Cardiac septum (tissue), 1 donor: ENCODE data around the gene MTG1. TPM values are rescaled to one million over a fixed set of nuclear protein-coding genes. Genes with fewer than 3 reads are reported as not detected.
"Not testable (repeated sequence)": the region's sequence is repeated elsewhere in the genome, so short reads cannot be mapped to it uniquely, and the experiment has no call there.

Source experiments
- DNase-seq: peaks from one replicate; pipeline ENCODE4 v3.0.0-alpha.2; 2020; ENCODE audit warnings: low spot score
- intact Hi-C: fragments of 100-400 bp; cut with DNase I; formaldehyde crosslinking; loops from one replicate; pipeline ENCODE4 v1.14.0; 2022
- total RNA-seq: library from RNA; stranded (reverse); fragmentation: NEBNext Ultra II Directional; extraction: Animal tissue kit (Norgen Biotek cat#: 25700); gene quantifications from one replicate; pipeline ENCODE4 v1.2.1, GENCODE V29; 2021
- donor health status: DM: no; HTN: no; CAD: no.

MTG1 gene
- total RNA-seq, 1 donor from 2014 or later, result 21.6 TPM

DNA sequence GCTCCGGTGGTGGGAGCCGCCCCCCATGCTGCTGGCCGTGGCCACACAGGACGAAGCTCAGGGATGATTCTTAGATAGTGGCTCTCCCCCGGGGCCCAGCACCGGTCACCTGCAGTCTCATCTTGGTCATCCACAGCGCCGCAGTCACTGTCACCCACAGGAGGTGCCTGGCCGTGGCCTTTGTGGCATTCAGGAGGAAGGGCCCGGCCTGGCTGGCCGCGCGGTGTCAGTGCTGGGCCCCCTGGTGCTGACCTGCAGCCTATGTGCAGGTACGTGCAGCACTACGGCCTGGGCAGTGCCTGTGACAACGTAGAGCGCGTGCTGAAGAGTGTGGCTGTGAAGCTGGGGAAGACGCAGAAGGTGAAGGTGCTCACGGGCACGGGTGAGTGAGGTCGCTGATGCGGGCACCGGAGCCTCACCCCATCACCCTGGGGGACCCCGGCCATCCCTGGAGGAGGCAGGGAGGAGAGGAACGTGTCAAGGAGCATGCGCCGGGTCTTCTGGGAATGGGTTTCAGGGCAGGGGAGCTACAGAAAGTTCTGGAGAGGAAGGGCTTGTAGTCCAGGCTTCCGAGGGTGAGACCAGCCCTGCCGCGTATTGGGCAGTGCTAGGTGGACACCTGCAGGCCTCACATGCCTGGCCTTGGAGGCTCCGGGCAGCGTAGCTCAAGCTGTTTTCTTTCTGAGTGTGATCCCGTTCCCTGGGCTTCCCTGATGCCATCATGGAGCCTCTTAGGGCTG is 25.4 kb downstream of the MTG1 start:
- intact Hi-C loops, result no loop called here
- DNase-seq, result no peak

DNA sequence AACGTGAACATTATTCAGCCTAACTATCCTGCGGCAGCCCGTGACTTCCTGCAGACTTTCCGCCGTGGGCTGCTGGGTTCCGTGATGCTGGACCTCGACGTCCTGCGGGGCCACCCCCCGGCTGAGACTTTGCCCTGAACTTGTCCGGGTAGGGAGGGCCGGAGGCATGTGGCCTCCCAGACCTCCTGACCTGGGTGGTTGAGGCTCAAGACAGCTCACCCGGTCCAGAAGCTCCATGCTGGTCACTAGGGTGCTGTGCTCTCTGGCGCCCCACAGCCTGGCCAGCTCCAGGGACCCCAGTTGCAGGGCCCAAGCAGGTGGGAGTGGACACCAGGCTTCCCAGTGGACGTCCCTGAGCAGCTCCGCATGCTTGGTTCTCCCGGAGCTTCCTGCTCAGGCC is 26.1 kb downstream of the MTG1 start:
- intact Hi-C loops, result no loop called here
- DNase-seq, result no peak

DNA sequence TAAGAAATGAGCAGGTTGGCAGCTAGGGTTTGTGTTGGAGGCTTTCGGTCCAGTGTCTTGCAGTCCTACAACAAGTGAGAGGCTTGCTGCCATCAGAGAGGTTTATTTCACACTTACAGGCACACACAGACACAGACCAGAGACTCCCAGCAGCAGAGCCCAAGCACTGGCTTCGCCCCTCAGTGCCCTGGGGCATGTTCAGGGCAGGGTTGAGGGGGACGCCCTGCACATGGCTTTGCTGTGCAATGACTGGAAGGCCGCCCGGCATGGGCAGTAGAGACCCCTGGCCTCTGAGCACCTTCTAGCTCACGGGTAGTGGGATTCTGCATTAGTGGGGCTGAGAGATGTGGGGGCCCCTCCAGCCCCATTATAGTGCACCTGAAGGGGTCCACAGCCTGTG is 26.6 kb downstream of the MTG1 start:
- intact Hi-C loops, result no loop called here
- DNase-seq, result no peak

DNA sequence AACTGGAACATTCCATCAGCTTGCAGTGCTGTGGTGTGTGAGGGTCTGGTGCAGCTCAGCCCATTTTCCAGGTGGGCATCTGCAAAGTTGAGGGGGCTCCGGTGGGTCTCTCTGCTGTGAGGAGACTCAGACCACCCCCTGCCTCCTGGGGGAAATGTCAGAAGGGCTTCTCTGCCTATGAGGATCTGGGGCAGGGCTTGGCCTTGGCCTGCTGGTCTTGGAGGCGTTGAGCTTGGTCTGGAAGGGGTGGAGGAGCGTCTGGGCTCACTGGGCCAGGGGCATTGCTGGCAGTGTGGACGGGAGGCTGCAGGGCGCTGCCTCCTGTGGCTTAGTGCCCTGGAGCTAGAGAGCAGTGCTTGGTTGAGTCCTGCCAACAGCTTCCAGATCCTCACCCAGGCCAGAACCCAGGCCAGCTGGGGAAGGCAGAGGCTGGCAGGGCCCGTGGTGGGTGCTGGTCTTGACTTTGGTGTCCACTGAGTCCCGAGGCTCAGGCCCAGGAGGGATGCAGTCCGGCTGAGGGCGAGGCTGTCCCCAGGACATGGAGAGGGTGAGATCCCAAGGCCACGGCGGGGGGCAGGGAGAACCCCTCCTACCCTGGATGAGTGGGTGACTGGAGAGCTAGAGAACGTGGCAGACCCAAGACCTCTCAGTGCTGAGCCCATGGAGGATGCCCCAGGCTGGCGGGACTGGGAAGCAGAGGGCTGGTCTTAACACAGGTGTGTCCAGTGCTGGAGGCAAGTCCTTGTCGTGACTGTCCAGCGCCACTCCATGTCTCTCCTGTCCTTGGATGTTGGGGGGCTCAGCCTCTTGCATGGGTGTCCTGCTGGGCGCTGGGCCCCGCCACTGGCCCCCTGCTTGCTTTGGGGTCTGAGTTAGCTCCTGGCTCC is 27.6 kb downstream of the MTG1 start:
- no peak for DNase-seq
- intact Hi-C loops, result no loop called here

DNA sequence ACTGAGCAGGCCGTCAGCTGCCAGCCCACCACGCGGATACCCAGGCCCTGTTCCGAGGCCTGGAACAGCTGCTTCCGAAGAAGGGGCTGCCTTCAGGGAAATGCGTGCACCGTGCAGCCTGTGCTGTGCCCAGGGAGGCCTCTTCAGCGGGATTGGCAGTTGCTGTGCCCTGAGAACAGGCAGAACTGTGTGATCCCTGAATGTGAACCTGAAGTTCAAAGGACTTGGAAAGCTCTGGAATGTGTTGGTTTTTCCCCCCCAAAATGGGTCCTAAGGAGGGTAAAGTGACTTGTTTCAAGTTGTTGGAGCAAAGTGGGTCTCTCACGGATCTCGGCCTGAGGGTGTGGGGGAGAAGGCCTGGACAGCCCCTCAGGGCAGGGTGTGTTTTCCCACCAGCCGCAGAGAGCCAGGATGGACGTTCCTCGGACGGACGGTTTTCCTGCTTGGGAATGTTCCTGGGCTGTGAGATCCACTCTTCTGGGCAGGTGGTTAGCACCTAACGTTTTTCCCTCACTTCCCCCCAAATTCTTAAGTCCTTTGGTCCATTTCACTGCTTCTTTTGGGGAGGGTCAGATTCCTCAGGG is 28.4 kb downstream of the MTG1 start:
- intact Hi-C loops, result no loop called here
- DNase-seq, result no peak

DNA sequence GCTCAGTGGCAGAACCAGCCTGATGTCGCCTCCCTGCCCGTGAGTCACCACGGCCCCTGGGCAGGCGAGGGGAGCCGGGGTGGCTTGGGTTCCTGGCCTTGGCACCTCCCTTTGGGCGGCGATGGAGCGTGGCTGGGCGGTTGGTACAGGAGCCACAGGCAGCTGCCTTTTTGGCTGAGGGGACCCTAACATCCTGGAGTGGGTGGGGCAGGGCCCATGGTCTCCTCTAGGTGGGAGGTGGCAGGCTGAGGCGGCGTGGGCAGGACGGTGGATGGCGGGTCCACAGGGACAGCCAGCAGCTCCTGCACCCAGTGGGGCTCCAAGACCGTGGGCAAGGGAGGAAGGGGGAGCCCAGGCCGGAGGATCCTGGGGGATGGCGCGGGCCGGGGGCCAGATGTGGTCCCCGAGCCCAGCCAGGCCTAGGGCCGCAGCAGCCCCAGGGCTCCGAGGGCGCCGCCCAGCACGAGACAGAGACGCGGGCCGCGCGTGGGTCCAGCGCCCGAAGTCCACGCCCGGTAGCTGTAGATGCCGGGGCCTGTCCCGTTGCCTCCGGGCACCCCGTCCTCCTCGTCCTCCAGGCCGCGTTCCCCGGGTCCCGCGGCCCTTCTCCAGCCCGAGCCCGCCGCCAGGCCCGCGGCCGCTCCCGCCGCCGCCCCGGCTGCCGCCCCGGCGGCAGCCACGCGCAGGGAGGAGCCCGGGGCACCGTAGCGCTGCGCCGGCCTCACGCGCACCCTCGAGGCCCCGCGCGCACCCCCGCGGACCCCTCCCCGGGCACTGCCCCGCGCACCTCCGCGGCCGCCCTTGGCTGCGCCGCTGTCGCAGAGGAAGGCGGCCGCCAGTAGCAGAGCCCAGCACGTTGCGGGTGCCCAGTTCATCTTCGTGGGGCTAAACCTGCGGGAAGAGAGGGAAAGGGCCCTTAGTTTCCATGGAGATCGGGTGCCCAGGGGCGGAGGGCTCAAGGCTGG is 29.1 kb downstream of the MTG1 start:
- intact Hi-C loops, result no loop called here
- DNase-seq, result no peak

DNA sequence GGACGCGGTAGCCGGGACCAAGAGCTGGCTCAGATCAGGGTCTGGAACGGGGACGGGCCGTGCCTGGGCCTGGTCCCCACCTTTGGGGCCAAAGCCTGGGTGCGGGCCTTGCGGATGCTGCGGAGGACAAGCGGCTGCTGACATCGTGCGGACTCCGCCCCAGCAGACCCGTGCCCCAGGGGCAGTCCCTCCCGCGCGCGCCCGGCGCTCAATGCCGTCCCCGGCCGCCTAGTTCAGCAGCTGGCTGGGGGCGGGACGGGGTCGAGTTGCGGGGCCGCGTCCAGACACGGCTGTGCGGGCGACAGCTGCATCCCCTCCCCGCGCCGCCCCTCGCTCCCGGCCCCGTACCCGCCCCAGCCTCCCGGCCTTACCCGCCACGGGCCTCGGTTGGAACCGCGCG is 30.1 kb downstream of the MTG1 start:
- DNase-seq, intact Hi-C loops: not testable (repeated sequence)

DNA sequence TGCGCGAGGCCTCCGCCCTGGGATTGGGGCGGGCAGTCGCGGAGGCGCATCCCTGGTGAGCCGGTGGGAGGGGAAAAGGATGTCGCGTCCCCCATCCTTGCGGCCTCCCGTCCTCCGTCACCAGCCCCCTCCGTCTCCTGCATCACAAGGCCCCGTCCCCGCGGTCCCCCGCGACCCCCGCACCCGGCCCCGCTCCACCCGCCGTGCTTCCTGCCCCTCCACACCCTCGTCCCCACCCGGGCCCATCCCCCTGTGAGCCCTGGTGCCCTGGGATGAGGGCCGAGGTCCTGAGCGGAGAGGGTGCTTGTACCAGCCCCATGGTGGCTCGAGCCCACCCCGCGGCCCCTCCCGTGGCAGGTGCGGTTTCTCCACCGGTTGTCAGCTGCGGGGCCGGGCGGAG is 30.6 kb downstream of the MTG1 start, which contains the start of gene SPRN:
TSS of gene SPRN (minus strand) at position 25 of the 400 bp plus-strand sequence. CDS start 944 bp downstream, outside the sequence.
- DNase-seq, intact Hi-C loops: not testable (repeated sequence)

DNA sequence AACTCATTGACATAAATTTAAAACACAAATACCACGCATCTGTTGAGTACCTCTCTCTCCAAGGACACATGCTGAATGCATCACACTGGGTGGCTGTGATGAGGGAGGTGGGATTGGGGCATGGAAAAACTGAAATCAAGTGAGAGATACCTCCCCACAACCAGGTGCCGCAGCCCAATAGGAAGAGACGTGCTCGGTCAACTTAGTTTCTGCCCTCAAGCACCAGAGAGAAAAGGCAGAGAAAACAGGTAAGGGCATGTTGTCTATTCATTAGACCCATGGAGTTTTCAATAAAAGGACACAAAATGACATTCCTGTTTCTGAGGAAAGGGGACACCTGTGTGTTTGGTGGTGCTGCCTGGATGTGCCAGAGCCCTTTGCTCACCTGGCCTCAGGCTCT is 35.6 kb downstream of the MTG1 start:
- intact Hi-C loops, DNase-seq: not testable (repeated sequence)

DNA sequence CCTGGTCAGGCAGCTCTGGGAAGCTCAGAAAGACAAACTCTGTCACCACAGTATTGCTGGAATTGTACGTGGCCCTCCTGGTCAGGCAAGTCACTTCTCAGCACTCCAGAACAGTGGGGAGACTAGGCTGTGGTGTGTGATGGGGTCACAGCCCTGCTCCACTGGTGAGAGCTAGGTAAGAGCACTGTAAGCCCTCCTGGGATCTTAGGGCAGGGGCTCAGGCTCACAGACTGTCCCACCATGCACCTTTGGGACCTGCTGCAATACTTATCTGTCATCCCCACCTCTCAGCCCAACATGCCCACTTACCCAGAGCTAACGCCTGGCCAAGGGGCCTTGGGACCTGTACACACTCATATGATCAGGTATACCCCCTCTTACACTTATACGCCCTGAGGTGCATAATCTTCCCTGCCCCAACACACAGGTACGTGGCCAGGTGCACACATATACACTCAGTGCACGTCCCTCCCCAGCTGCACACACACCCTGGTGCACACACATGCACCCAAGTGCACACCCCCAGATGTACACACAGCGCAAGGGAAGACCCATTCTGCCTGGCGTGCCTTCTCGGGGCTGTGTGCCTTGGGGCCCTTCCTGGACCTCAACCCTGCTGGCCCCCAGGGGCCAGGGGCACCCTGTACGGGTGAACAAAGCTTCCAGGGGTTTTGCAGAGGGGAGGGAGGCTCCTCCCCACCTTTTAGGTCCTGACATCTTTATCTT is 38.1 kb downstream of the MTG1 start:
- intact Hi-C loops, DNase-seq: not testable (repeated sequence)

DNA sequence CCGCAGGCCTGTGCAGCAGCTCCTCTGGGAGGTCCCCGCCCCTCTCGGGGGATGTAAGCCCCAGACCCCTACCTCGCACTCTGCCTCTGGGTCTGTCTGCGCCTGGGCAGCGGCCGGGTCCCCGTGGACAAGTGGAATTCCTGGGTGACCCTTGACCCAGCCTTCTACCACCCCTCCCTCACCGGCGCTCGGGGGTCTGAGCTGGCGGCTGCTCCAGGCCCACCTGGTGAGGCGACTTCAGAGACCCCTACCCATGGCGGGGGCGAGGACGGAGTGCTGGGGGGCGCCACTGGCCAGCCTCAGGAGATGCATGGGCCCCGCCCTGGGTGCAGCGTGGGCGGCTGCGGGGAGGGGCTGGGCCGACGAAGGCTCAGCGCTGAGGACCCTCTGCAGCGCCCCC is 38.8 kb downstream of the MTG1 start:
- intact Hi-C loops, DNase-seq: not testable (repeated sequence)

DNA sequence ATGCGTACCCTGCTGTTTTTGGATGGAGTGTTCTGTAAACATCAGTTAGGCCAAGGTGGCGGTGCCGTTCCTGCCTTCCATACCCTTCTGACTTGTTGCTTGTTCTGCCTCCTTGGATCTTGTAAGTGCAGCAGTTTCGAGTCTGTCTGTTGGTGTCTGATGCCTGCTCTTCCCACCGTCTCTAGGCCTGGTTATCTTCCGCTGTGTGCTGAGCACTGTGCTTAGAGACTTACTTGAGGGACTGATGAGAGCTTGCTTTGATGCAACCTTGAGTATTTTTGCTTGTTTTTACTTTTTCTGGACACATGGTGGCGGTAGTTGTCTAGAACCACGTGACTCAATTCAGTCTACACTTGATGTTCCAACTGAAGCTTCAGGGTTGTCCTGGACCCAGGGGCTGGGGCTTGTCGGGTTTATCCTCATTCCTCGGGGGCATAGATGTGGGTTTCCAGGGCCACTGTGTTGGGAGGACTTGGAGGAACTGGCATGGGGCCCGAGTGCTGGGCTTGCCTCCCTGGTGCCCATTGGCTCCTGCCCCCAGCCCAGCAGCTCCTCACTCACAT is 44.8 kb downstream of the MTG1 start:
- intact Hi-C loops, result loop anchor here (5.0 kb wide), 1 partner anchor 84 kb away; no protein-coding TSS in a partner anchor
- peak; percentile 69 for DNase-seq

DNA sequence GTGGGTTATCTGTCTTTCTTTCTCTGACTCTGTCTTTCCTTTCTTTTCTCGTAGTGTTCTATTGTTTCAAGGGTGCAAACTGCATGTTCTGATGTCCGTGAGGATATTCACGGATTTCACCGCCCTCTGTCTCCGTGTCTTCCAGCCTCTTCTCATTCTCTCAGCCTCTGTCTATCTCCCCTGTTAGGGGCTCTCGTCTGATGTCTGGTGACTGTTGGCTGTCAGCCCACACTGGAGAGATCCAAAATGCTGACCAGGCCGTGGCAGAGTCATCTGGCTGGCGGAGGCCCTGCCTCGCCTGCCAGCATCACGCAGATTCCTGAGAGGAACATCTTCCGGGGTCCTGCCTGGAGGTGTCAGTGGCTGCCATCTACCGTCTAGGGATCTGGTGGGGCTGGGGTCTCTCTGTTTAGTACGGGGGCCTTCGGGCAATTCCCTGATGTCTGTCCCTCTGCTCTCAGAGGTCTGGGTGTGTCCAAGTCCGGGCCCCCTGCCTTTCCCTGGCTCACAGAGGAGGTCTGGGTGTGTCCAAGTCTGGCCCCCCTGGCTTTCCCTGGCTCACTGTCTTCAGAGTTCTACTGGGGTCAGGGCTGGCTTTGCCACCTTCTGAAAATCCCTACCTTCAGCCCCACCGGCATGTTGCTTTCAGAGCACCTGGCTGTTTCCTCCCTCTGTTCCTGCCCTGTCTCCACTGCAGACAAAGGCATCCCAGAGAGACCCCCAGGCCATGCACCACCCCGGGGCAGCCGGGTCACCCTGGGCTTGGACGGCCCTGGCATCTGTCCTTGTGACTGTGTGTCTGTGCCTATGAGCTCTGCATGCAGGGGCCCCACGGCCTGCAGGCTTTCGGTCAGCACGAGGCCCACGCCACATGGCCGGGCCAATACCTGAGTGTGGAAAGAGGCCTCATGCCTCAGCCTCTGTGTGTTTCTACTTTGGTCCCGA is 45.8 kb downstream of the MTG1 start:
- peak; percentile 77 for DNase-seq
- intact Hi-C loops, result loop anchor here (5.0 kb wide), 1 partner anchor 83 kb away; no protein-coding TSS in a partner anchor

DNA sequence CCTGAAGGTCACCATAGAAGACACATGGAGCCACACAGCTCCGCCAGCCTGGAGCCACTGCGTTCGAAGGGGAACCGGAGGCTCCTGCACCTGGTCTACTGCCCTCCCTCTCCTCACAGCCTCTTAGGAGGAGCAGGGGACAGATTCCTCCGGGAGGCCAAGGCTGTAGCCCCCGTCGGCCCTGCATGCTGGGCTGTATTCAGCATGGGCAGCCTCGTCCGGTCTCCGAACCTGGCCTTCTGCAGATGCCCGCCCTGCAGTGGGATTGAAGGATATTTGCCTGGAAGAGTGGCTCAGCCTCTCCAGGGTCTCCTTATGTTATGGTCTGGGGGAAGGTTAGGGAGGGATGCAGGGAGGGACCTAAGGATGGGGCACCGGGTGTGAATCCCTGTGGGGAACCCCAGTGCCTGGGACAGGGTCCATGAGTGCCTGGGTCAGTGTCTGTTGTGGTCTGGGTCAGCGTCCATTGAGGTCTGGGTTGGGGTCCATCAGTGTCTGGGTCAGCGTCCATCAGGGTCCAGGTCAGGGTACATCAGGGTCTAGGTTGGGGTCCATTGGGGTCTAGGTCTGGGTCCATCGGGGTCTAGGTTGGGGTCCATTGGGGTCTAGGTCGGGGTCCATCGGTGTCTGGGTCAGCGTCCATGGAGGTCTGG is 46.8 kb downstream of the MTG1 start:
- peak; percentile 67 for DNase-seq
- intact Hi-C loops, result no loop called here

DNA sequence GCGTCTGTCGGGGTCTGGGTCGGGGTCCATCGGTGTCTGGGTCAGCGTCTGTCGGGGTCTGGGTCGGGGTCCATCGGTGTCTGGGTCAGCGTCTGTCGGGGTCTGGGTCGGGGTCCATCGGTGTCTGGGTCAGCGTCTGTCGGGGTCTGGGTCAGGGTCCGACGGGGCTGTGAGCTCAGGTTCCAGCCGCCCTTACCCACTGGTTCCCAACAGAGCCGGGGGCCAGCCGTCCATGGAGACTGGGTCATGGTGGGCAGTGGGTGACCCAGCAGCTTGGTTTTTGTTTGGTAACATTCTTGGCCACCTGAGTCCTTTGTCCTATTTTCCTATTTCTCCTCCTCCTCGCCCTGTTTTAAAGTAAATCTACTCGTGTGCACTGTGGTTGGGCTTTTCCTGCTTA is 47.4 kb downstream of the MTG1 start:
- intact Hi-C loops, result not testable (repeated sequence)
- peak; percentile 76 for DNase-seq

DNA sequence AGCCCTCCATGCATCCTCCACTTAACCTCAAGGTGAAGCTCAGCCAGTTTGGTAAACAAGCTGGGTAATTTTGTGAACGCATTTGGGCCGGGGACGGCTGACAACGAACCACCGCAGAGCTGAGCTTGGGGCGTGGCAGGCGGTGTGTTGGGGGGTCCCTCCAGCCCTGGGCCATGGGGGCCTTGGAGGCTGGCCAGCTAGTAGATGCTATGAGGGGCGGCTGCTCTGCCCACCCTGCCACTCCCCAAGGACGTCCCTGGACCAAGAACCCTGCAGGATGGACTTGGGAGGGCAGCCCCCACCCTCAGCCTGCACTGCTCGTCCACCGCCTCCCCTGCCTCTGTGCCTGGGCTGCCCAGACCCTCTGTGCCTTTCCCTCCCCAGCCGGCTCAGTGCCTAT is 47.8 kb downstream of the MTG1 start:
- peak; percentile 73 for DNase-seq
- intact Hi-C loops, result no loop called here
